Measurements from ENCODE around the gene KCNH1. TPM values are rescaled to one million over a fixed set of nuclear protein-coding genes. Genes with fewer than 3 reads are reported as not detected.

Gene KCNH1
- total and polyA plus RNA-seq, 2 of the 4 experiments (the other 2 are of a cell fraction): 0.27 to 0.54 TPM

DNA sequence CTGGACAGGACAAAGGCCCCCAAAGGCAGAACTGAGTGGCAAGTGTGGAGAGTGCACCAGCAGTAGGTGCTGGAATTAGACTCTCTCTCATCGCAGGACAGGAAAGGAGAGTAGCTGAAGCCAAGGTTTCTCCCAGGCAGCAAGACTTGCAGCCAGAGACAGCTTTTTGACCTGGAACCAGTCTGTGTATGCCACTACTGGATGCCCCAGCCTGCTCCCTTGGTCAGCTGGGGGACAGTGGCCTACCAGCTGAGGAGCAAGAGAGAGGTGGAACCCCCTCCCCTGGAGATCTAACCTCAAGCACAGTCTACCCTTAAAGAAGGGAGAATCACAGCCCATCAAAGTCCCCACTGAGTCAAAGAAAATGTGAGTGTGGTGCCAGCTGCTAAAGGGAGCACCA is 375.7 kb downstream of the KCNH1 start:
- no peak overlapping the region for H3K9ac ChIP-seq (ENCODE audit: low read depth, low read length)
- H3K4me3 ChIP-seq (ENCODE audit: insufficient read depth, low read depth, low read length): no peak overlapping the region
- H3K27me3 ChIP-seq (ENCODE audit: control insufficient read depth, insufficient read depth, low read length): no peaks in the 10 kb centered on the region
- ChIA-PET POLR2A (ENCODE audit: unreplicated experiment) (no interaction called here), CTCF (no interaction called here)
- BruUV-seq (replicated peaks): no TSS peak
- H2AK9ac ChIP-seq (replicated peaks; ENCODE audit: low read depth, low read length, poor library complexity): no peak overlapping the region
- H3K9me1 ChIP-seq (ENCODE audit: insufficient read depth, low read length): no peaks in the 10 kb centered on the region
- H3K36me3 ChIP-seq (ENCODE audit: control insufficient read depth, insufficient read depth, low read length): no peaks in the 10 kb centered on the region
- WGBS, 2 experiments (ENCODE audit: extremely low coverage in 2 of 2, insufficient read length in 1 of 2): 80% methylated on average over 1 of the region's 1 CpG; no CpG with 5 or more reads in 1 of the 2 experiments
- no peaks in the 10 kb centered on the region for H4K20me1 ChIP-seq (ENCODE audit: insufficient read depth, low read length)
- H3K4me1 ChIP-seq (ENCODE audit: control insufficient read depth, insufficient read depth, low read length): no peaks in the 10 kb centered on the region
- dilution Hi-C loops (cut with HindIII; ENCODE audit: low sequenced_read_pairs, unreplicated experiment): no loop called here
- H3K9me3 ChIP-seq (ENCODE audit: control insufficient read depth, insufficient read depth, low read length): peaks cover 6% of the 10 kb centered on the region; the same call in 1 of the 2 replicates
- H2BK5ac ChIP-seq (ENCODE audit: low read depth, low read length, poor library complexity, severe bottlenecking): no peak overlapping the region
- no peak overlapping the region for H2BK120ac ChIP-seq (ENCODE audit: low read depth, low read length)
- DNase-seq: no peak
- no peak overlapping the region for H3K4ac ChIP-seq (ENCODE audit: low read depth, low read length)
- H2AK5ac ChIP-seq (ENCODE audit: low read depth, low read length): no peak overlapping the region
- H3K56ac ChIP-seq (ENCODE audit: extremely low read depth, insufficient read depth, low read length): no peak overlapping the region
- intact Hi-C loops (cut with micrococcal nuclease): no loop called here
- H3K18ac ChIP-seq (ENCODE audit: low read depth, low read length): no peak overlapping the region
- H4K5ac ChIP-seq (ENCODE audit: low read depth, low read length): no peak overlapping the region
- no peak overlapping the region for H3K23ac ChIP-seq (ENCODE audit: low read depth, low read length)
- H3K4me2 ChIP-seq (ENCODE audit: low read depth, low read length): no peak overlapping the region
- no peaks in the 10 kb centered on the region for H3K79me1 ChIP-seq (ENCODE audit: low read depth in 1 of 2, low read length in 2 of 2)
- H3K27ac ChIP-seq (ENCODE audit: insufficient read depth, low read length): no peak overlapping the region
- H4K8ac ChIP-seq (ENCODE audit: low read depth in 2 of 2, low read length in 2 of 2): no peak overlapping the region
- H2BK15ac ChIP-seq (ENCODE audit: low read depth, low read length): no peak overlapping the region
- H2AFZ ChIP-seq (replicated peaks; ENCODE audit: low read length, poor library complexity): no peak overlapping the region
- H3K14ac ChIP-seq (replicated peaks; ENCODE audit: low read depth, low read length): no peak overlapping the region
- ATAC-seq (ENCODE audit: low read depth): no peak
- in situ Hi-C loops (cut with MboI; ENCODE audit: low sequenced_read_pairs): no loop called here
- no peak overlapping the region for H4K91ac ChIP-seq (ENCODE audit: insufficient read depth, low read depth, low read length)
- TF ChIP-seq RCOR1 (IDR thresholded peaks at IDR 0.05; ENCODE audit: insufficient replicate concordance, low read length) (no peak), CEBPB (IDR thresholded peaks at IDR 0.05; ENCODE audit: low read depth, low read length) (no peak), SMC3 (IDR thresholded peaks at IDR 0.05; ENCODE audit: low read depth, low read length) (no peak), FOS (IDR thresholded peaks at IDR 0.05; ENCODE audit: low read depth, low read length) (no peak), BHLHE40 (IDR thresholded peaks at IDR 0.05; ENCODE audit: low read depth, low read length) (no peak), RAD21 (IDR thresholded peaks at IDR 0.05; ENCODE audit: low read length) (no peak), RFX5 (IDR thresholded peaks at IDR 0.05; ENCODE audit: low read depth, low read length) (no peak), MXI1 (IDR thresholded peaks at IDR 0.05; ENCODE audit: borderline replicate concordance, low read depth, low read length) (no peak), NFE2L2 (IDR thresholded peaks at IDR 0.05; ENCODE audit: low read depth, low read length) (no peak), MAZ (IDR thresholded peaks at IDR 0.05; ENCODE audit: borderline replicate concordance, low read depth, low read length) (no peak), CHD1 (IDR thresholded peaks at IDR 0.05; ENCODE audit: low read depth, low read length) (no peak), POLR2A (IDR thresholded peaks at IDR 0.05; ENCODE audit: low read depth, low read length) (no peak), MAFK (IDR thresholded peaks at IDR 0.05; ENCODE audit: low read depth, low read length) (no peak)
- TF ChIP-seq, protein P1, sequence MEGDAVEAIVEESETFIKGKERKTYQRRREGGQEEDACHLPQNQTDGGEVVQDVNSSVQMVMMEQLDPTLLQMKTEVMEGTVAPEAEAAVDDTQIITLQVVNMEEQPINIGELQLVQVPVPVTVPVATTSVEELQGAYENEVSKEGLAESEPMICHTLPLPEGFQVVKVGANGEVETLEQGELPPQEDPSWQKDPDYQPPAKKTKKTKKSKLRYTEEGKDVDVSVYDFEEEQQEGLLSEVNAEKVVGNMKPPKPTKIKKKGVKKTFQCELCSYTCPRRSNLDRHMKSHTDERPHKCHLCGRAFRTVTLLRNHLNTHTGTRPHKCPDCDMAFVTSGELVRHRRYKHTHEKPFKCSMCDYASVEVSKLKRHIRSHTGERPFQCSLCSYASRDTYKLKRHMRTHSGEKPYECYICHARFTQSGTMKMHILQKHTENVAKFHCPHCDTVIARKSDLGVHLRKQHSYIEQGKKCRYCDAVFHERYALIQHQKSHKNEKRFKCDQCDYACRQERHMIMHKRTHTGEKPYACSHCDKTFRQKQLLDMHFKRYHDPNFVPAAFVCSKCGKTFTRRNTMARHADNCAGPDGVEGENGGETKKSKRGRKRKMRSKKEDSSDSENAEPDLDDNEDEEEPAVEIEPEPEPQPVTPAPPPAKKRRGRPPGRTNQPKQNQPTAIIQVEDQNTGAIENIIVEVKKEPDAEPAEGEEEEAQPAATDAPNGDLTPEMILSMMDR (conservative IDR thresholded peaks at IDR 0.05; ENCODE audit: low read depth, low read length): no peak
- TF ChIP-seq, protein P2, sequence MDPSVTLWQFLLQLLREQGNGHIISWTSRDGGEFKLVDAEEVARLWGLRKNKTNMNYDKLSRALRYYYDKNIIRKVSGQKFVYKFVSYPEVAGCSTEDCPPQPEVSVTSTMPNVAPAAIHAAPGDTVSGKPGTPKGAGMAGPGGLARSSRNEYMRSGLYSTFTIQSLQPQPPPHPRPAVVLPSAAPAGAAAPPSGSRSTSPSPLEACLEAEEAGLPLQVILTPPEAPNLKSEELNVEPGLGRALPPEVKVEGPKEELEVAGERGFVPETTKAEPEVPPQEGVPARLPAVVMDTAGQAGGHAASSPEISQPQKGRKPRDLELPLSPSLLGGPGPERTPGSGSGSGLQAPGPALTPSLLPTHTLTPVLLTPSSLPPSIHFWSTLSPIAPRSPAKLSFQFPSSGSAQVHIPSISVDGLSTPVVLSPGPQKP (IDR thresholded peaks at IDR 0.05; ENCODE audit: borderline replicate concordance, low read depth, low read length): no peak
- TF ChIP-seq, protein P3, sequence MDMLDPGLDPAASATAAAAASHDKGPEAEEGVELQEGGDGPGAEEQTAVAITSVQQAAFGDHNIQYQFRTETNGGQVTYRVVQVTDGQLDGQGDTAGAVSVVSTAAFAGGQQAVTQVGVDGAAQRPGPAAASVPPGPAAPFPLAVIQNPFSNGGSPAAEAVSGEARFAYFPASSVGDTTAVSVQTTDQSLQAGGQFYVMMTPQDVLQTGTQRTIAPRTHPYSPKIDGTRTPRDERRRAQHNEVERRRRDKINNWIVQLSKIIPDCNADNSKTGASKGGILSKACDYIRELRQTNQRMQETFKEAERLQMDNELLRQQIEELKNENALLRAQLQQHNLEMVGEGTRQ (IDR thresholded peaks at IDR 0.05; ENCODE audit: low read depth, low read length): no peak
- H2BK20ac ChIP-seq (ENCODE audit: low read depth, low read length): no peak overlapping the region
